PC-3 (cell line): ENCODE data around the gene KDM6B.

Source experiments
- CTCF ChIP-seq: fragments of 300-600 bp; sonication (generic); conservative IDR thresholded peaks from 2 replicates; pipeline ENCODE4 v1.5.1; 2017; ENCODE audit warnings: antibody characterized with exemption, low read depth, mild to moderate bottlenecking, low read length
- EZH2 ChIP-seq: fragments of 300-600 bp; sonication (generic); IDR thresholded peaks from one replicate; pipeline ENCODE4 v1.6.1; 2017; ENCODE audit warnings: antibody characterized with exemption, mild to moderate bottlenecking, low read length; ENCODE audit not compliant: unreplicated experiment
- EZH2phosphoT487 ChIP-seq: fragments of 300-600 bp; sonication (generic); IDR thresholded peaks from 2 replicates; pipeline ENCODE4 v1.6.1; 2018; ENCODE audit warnings: mild to moderate bottlenecking, antibody characterized with exemption, low read length, borderline replicate concordance

GRCh38 chr17:7845359-7846062 is 11.5 kb downstream of the KDM6B start:
- TF ChIP-seq CTCF = no peak
- no peak for TF ChIP-seq EZH2
- TF ChIP-seq EZH2phosphoT487 = no peak
